NCI-H187 treated with DMSO at 0.1 percent for 48 hours (cell line): Measurements from ENCODE around the gene TFF3.

Experiments used
- DNase-seq: peaks from one replicate; lab custom pipeline; 2025; lab: John Stamatoyannopoulos, UW

Gene TFF3

DNA sequence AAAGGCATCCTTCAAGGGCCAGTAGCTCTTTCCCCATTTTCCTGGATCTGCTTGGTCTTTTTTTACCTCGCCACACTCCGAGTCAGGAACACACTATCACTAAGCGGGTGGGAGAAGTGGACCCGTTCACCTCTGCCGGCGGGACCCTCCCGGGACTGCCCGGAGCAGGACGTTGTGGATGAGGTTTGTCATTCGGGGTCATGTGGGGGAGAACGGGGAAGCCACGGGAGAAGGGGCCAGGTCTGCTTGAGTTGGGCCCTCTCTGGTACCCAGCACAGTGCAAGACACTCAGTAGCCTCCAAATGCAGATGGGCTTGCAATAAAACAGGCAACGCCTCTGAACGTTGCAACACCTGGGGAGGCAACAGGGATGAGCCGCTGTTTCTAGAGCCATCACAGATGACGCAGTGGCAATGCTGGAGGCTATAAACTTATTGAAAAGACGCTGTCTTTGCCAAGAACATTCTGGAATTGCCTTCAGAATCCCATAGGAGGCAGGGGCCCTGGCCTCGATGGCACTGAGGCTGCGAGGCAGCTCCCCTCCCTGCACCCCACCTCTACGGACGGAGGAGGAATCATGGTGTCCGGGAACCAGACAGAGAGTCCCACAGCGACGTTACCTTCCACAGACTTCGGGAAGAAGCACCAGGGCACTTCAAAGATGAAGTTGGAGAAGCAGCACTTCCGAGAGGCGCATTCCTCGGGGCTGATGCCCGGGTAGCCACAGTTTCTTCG, 31.8 kb upstream of the TFF3 start:
- no peak for DNase-seq

GRCh38 chr21:42346441-42346840, 31.2 kb upstream of the TFF3 start:
- DNase-seq, result no peak

DNA sequence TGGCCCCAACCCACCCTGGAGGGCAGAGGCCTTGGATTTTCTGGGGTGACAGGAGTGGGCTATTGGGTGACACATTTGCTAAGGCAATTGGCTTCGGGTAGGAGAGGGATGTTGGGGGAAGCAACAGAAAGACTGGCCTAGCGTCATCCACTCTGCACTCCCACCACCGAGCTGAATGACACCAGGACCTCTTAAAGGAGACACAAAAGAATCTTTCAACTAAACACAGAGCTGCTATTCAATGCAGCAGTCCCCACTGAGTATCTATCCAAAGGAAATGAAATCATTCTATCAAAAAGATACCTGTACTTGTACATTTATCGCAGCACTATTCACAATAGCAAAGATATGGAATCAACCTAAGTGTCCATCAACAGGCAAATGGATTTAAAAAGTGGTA, 29.4 kb upstream of the TFF3 start:
- no peak for DNase-seq

- DNase-seq, result no peak
These were observed 28.8 kb upstream of the TFF3 start for GRCh38 chr21:42343963-42344510.

DNA sequence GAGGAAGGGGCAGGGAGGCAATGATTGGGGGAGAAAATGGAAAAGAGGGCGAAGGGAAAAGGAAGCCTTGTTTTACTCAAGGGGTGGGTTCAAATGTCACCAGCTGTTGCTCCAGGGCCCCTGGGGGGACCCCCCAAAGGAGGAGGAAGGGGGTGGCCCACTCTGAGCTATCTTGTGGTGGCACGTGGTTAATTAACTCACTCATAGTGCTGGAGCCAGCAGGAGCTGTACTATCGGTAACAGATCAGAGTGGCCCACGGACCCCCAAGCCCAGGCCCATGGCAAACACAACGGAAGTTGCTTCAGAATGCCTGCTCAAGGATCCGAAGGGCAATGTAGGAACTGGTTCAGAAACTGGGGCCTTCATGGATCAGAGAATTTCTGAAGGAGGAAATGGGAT, 28.3 kb upstream of the TFF3 start:
- no peak for DNase-seq

DNA sequence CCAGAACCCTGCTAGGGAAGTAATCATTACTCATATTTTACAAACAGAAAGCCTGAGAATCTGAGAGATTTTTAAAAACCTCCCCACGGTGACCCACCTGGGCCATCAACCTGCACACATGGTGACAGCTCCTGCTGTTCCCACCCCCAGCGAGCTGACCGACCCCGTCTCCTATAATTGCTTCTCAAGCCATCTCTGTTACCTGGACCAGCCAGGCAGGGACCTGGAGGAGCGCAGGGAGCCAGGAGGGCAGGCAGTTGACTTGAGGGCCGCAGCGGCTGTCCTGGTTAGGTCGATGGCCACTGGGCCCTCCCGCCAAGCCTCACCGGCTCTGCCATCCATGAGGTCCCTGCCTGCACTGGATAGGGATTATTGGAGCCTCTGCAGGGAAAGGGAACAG, 27.9 kb upstream of the TFF3 start:
- DNase-seq, result no peak

DNA sequence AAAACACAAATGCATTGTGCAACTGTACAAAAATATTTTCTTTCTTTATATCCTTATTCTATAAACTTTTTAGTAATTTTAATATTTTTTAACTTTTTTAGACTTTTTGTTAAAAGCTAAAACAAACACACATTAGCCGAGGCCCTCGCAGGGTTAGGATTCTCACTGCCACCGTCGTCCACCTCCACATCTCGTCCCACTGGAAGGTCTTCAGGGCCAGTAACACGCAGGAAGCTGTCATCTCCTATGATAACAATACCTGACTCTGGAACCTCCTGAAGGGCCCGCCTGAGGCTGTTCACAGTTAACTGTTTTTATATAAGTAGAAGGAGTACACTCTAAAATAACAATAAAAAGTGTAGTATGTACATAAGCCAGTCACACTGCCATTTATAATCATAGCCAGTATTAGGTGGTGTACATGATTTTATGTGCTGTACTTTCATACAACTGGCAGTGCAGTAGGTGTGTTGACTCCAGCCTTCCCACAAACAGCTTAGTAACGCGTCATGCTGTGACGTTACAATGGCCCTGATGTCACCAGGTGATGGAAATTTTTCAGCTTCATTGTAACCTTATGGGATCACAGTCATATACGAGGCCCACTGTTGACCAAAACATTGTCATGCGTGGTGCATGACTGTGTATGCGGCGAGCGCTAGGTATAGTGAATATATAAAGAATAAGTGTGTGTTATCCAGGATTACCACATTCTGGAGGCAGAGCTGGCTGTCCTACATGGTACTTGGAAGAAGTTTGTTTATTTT, 26.8 kb upstream of the TFF3 start:
- no peak for DNase-seq

DNA sequence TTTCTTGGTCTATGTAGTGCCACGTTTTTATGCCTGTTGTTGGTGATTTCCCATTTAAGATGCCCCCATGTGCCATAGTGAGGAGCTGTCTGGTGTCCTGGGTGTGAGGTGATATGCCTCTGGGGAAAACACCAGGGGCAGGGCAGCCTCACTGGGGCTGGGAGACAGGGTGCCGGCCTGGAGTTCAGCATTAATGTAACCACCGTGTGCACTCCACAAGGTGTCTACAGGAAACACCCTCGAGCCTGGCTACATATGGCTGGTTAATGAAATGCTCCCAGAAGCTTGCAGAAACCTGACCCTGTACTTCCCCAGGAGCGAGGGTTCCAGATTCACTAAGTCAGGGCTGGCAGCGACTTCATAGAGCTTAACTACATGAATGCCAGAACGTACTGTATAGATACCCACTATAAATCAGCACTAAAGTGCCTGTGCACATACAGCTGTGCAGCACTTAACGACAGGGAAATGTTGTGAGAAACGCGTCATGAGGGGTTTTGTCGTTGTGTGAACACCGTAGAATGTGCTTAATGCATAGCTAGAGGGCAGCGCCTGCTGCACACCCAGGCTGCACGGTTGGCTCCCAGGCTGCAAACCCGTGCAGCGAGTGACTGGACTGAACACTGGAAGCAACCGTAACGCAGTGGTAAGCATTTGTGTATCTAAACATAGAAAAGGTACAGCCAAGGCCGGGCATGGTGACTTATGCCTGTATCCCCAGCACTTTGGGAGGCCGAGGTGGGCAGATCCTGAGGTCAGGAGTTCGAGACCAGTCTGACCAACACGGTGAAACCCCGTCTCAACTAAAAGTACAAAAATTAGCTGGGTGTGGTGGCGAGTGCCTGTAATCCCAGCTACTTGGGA, 25.2 kb upstream of the TFF3 start:
- no peak for DNase-seq

GRCh38 chr21:42338729-42339715, 23.8 kb upstream of the TFF3 start:
- no peak for DNase-seq

GRCh38 chr21:42337830-42338728, 22.9 kb upstream of the TFF3 start:
- peak; percentile 63 for DNase-seq

- DNase-seq, result no peak
These were observed 22.1 kb upstream of the TFF3 start for GRCh38 chr21:42337276-42337675.

DNA sequence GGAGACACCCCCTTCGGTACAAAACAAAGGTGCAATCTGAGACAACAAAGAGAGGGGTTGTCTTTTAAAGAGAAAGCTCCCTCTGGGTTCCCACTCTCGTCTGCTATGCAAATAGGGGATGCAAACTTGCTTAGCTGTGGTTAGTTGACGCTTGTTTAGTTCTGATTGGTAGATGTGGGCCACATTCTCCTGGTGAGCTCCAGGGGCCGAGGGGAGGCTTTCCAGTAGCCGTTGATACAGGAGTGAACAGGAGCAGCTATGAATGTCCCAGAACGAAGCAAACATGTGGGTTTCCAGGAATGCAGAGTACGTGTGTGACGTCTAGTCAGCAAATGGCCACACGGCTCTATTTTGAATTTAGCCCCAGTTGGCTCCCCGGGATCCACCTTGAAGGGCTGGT, 20.8 kb upstream of the TFF3 start:
- DNase-seq, result no peak

- DNase-seq, result no peak
These were observed 17.5 kb upstream of the TFF3 start for GRCh38 chr21:42332557-42333317.

DNA sequence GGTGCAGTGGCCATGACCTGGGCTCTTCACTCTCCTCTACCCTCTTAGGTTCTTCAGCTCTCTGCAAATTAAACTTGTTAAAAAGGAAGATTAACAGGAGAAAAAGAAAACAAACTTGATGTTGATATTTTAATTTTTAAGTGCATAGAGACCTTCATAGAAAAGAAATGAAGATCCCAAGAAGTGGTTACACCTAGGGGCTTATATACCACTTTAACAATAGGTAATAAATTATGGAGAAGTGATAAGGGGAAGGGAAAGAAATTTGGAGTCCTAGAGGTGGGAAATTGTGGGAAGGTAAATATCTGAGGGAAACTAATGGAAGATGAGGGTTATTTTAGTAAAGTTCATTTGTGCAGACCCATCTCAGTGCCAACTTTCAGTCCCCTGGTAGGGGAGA, 16.5 kb upstream of the TFF3 start:
- DNase-seq, result no peak

DNA sequence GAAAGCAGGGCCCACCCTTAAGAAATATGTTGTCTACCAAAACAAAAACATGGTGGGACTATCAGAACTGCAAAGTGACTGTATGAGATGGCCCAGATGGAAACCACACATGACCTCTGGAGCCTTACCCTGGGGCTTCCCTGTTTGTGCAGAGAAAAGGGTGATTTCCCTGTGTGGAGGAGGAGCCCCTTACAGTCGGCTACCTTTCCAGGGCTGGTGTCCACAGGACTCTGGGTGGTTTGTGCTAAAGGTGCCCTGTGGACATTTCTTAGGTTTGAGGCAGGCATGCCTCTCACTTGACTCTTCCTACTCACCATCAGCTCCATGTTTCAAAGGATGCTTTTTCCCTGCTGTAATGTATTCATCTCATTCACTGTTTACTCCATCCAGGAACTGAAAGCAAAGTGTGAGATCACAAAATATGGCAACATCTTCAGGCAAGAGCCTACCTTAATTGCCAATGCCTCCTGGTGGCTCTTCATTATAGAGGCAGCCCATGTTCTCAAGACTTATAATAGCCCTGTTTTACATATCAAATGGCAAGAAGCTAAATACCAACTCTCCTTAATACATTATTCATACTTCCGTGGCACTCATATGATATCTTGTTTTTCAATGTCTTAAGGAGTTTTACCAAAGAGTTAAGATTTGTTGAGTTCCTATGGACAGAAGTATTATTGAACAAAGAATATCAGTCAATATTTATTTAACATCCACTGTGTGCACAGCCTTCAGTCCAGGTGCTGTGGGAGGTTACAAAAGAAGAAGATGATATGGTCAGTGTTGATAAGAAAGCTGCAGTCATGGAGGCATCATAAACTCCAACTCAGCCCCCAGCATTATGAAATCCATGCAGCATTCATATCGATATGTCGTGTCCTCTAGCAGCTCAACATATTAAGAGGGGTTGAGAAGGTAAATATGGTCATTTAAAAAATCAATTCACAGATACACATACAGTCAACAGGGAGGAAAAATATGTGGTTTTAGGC, 15.5 kb upstream of the TFF3 start:
- no peak for DNase-seq

- no peak for DNase-seq
These were observed 9.7 kb upstream of the TFF3 start for GRCh38 chr21:42324896-42325295.

- no peak for DNase-seq
These were observed 6.6 kb upstream of the TFF3 start for GRCh38 chr21:42321845-42322244.

GRCh38 chr21:42321231-42321630, 6.0 kb upstream of the TFF3 start:
- no peak for DNase-seq
